Fibroblast of the conjunctiva (primary cell): ENCODE measurements around the gene MRGPRX2.

ENCODE experiments used
- DNase-seq: peaks from one replicate; pipeline ENCODE4 v3.0.0-alpha.2; 2010; ENCODE audit warnings: low read depth

The MRGPRX2 gene

DNA sequence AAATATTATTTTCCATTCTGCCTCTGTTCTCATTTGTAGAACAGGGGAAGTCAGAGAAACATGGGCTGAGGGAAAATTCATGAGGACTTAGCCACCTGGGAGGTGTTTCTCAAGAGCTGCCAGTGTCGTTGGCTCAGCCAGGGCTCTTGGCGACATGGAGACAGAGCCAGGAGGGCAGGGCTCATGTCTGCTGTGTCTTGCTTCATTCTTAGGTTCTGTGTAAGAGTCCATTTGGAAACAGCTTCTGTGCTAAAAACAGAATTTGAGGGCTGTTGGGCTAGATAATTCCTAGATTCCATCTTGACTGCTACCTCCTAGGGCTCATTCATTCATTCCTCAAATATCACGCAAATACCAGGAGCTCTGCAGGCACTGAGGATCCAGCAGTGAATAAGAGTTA, 15.1 kb upstream of the MRGPRX2 start:
- no peak for DNase-seq

DNA sequence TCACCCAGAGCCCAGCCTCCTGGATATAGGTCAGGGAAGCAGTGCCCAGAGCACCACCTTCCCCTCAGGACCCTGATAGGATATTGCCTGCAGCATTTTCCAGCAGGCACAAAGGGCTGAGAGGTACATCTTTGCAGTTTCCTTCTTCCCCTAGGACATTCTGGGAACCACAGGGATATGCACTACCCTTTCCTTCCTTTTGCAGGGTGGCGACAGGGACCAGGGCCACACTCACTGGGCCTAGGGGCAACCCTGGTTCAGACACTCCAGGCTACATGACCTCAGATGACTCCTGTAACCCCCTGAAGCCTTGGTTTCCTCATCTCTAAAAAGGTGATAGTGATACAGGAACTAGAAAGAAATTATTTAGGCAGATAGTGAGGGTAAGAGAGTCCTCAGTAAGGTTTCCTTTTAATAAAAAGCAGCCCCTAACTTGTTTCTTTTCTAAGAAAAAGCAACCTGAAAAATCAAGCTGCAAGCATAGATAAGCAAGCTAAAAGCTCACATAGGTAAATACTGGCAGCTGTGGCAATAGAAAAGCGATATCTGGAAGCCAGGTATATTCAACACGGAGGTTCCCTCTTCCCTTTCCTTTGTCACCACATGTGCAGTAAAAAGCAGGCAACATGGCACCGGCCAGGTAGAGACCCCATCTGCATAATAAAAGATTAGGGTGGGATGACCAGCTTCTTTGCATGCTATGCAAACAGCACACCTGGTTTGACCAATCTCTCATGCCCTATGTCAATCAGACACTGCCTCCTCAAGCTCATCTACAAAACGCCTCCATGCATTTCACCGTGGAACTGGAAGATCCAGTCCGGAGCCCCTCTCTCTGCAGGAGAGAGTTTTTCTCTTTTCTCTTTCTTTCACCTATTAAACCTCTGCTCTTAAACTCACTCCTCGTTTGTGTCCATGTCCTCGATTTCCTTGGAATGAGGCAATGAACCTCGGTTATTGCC, 13.2 kb upstream of the MRGPRX2 start:
- DNase-seq, result no peak

DNA sequence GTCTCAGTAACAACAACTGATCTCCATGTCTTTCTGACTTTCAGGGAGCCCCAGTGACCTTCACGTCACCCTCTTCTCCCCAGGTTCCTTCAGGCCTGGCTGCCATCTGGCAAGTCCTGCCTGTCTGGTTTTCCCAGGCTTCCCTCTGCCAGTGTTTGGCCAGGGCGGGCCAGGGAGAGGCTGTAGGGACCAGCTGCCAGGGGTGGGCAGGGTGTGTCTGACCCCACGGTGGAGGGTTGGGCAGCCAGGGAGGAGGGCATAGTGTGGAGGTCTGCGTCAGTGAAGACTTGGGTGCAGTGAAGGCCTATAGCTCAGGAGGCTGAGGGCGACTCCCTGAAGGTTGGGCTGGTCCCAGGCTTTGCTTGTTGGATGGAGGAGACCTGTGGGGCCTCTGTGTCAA, 11.9 kb upstream of the MRGPRX2 start:
- no peak for DNase-seq

DNA sequence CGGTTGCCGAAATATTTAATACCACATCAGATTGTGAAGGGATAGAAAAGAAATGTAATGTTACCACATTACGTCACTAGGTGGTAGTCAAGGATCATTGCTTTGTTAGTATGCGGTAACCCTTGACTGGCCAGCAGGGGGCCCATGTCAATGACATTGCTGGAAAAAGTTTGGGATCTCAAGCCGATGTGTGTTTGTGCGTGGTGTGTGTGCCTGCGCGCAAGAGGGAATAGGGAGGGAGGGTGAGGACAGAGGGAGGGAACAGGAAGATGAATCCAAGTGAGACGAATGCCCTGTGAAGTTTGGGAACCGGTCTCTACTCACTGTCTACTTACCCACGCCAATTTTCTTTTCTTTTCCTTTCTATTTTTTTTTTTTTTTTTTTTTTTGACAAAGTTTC, 10.7 kb upstream of the MRGPRX2 start:
- peak; percentile 76 for DNase-seq

DNA sequence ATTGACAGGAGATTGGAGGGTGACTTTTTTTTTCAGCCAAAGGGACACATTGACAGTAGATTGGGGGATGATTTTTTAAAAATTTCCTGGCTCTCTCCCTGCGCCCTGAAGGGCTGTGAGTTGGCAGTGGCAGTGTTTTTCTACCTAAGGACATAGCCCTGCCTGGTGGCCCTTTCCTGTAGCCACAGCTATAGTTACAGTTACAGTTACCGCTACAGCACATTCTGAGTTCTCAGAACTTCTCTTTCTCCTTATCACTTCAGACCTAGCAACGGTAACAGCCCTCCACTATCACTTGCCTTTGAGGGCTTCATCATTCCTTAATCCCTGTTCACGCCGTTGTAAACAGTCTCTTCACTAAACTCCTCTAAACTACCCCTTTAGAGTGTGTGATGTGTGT, 684 bp downstream of the MRGPRX2 start:
- no peak for DNase-seq

DNA sequence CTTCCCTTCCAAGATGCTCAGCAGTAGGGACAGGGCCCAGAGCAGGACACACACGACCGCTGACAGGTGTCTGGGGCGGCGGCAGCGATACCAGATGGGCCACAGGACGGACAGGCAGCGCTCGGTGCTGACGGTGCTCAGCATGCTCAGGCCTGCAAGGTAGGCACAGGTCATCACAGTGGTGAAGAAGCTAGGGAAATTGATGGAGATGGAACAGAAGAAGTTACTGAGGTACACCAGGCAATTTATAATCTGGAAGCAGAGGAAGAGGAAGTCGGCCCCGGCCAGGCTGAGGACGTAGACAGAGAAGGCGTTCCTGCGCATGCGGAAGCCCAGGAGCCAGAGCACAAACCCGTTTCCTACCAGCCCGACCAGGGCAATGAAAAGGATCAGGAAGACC, 4.6 kb downstream of the MRGPRX2 start:
- no peak for DNase-seq

DNA sequence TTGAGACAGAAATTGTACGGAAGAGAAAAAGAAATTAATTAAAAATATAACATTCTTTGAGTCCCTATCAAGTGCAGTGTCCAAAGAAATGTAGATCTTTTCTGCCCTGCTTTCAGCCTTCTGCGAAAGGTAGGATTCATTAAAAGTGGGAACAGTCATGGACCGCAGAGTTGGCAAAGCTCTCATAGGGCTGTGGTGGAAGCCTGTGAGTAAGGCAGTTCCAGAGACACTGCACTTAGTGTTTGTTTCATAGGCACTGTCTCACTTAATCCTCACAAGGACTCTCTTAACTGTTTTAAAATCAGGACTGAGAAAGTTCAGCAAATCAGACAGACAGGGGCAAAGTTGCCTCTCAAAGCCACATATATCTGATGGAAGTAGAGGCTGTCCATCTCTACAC, 5.5 kb downstream of the MRGPRX2 start:
- DNase-seq, result no peak

DNA sequence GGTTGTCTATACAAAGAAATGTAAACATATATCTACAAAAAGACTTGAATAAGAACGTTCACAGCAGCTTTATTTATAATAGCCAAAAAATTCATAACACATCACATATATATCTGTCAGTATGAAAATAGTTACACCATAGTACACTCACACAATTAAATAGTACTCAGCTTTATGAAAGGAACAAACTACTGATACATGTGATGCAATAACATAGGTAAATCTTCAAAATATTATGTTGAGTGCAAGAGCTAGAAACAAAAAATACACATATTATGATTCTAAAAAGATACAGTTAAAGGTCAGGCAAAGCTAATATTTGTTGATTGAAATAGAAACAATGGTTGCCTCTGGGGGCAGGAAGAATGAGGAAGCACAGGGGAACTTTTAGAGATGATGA, 6.6 kb downstream of the MRGPRX2 start:
- no peak for DNase-seq

DNA sequence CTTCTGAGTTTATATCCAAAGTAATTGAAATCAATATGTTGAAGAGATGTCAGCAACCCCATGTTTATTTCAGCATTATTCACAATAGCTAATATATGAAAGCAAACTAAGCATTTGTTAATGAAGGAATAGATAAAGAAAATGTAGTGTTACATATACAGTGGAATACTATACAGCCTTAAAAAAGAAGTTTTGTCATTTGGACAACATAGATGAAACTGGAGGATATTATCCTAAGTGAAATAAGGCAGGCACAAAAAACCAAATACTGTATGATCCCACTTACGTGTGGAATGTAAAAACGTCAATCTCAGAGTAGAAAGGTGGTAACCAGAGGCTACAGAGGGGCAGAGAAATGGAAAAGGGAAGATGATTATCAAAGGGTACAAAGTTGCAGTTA, 10.2 kb downstream of the MRGPRX2 start:
- no peak for DNase-seq

DNA sequence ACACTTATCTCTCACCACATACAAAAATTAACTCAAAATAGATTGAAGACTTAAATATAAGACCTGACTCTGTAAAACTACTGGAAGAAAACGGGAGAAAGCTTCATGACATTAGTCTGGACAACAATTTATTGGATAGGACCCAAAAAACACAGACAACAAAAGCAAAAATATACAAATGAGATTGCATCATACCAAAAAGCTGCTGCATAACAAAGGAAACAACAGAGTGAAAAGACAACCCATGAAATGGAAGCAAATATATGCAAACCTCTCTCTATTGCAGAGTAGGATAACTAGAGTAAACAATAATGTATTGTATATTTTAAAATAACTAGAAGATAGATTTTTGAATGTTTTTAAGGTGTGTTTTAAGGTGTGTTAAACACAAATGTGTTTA, 11.2 kb downstream of the MRGPRX2 start:
- no peak for DNase-seq

DNA sequence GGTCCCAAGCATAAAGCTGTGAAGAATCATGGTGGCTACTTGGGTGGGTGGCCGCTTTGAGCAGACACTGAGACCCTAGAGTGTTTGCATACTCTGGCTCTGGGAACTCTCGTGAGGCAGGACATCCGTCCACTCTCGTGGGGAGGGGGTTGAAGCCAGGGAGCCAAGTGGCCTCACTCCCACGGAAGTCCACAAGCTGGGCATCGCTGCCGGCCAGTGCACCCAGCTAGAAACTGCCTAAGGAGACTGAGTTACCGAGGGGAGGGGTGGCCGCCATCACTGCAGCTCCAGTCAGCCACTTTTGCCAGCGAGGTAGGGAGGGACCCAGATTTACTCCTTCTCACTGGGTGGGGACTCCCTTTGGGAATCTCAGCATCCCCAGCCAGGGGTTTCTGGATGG, 20.5 kb downstream of the MRGPRX2 start:
- no peak for DNase-seq

DNA sequence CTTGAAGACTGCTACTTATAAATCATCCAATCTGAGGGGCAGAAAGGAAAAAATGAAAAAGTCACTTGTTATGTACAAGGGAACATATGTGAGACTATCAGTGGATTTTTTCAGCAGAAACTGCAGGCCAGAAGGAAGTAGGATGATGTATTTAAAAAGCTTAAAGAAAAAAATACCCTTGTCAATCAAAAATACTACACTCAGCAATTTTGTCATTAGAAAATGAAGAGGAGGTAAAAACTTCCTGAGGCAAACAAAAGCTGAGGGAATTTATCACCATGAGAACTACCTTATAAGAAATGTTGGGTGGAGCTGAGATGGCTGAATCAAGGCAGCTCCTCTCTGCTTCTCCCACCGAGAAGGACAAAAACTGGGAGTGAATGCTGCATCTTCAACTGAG, 21.1 kb downstream of the MRGPRX2 start:
- no peak for DNase-seq

DNA sequence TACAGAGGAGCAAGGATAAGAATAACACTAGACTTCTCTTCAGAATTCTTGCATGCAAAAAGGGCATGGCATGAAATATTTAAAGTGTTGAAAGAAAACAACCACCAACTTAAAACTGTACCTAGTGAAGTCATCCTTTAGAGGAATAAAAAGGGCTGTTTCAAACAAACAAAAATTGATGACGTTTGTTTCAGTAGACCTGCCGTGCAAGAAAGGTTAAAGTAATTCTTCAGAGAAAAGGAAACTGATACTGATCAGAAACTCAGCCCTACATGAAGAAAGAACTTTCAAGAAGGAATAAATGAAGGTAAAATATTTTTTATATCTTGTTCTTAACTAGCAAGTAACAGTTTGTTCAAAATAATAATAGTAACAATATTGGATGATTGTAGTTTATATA, 27.5 kb downstream of the MRGPRX2 start:
- DNase-seq, result no peak

DNA sequence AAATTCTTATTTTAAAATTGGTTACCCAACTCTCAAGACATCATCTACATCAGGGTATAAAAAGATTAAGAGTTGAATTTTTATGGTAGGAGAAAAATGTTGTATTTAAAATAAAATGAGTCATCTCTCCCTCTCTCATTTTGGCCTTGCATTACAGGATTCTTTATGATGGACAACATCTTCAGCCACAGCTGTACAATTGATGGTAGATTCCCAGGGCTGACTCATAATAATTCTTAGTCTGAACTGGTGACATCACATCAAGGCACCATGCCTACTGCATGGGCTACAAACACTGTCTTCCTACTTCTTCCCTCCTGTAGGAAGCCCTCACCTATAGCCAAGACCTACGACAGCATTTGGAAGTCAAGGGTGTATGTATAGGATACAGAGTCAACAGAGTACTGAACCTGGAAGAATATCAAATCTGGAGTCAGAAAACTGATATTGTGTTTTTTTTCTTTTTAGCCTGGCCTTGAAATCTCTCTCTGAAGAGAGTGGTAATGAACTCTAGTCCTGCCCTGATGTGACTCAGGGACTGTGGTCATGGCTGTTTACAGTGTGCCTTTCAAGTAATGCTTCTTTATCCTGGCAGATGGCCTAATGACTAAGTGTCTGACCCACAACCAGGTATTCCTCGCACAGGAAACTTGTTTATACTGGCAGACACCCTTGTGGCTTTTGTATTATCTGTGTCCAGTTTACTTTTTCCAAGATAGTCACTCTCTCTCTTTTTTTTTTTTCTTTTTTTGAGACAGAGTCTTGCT, 32.5 kb downstream of the MRGPRX2 start:
- no peak for DNase-seq

DNA sequence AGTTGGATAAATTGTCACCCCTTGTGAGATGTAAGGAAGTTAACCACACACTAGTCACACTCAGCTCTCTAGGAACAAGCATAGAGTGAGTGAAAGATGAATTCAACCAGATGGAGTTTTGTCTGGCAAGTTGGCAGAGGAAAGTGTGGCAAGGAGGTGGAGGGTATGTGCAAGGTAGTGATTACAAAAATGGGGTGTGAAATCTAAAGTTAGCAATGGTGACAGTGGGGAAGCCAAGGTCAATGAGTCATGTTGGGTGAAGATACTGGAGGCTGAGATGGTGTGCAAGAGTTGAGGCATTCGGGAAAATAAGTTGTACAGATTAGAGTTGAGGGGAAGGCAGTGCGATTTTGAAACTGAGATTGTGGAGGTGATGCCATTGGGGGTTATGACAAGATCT, 33.7 kb downstream of the MRGPRX2 start:
- DNase-seq, result no peak

DNA sequence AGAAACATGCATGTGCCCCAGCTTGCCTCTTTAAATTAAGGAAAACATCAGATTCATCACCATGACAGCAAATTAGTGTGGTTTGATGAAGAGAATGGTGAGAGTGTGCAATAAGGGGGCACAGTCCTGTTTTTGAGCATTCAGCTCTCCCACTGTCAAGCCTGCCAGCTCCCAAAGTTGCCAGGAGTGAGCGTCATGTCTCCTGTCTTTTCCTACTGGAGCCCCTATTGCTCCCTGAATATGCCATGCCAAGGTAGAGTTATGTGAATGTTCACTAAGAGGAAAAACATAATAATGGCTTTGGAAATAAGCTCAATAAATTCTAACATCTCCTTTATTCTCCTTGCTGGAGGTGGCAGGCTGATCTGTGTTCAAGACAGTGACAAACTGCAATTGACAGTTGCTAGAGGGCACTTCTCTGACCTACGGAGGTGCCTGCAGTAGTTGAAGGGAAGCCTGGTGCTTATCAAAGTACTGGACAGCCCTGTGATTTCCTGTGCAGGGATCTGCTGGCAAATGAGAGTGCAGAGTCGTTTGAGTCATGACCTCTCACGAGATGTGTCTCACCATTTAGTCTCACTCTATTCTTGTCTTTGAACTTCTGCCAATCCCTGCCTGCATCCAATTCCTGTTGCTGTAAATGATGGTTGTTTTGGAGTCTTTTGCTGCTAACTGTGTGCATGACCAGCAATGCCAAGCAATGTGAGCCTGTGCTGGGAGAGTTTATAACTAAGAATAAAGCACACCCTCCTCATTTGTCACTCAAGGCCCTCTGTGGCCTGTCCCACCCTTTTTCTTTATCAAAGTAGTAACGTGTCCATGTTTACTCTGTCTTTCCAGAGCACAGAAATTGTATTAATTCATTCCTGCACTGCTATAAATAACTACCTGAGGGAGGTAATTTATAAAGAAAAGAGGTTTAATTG, 34.8 kb downstream of the MRGPRX2 start:
- no peak for DNase-seq

DNA sequence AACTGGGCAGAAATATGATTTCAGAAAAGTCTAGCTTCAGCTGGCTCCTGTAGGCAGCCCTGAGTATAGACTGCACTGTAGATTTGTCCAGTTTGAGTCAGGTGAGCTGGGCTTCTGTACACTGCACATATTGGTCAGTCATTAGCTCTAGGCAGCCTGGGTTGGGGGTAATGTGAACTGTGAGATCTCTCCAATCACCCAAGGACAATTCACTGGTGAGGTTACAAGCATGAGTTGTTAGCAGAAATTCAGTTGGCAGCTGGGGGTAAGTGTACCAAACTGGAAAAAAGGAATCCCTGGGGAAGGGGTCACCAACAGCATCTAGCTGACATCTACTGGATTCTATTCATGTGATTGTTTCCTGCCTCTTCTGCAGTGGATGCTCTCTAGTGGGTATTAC, 39.7 kb downstream of the MRGPRX2 start:
- DNase-seq, result no peak

DNA sequence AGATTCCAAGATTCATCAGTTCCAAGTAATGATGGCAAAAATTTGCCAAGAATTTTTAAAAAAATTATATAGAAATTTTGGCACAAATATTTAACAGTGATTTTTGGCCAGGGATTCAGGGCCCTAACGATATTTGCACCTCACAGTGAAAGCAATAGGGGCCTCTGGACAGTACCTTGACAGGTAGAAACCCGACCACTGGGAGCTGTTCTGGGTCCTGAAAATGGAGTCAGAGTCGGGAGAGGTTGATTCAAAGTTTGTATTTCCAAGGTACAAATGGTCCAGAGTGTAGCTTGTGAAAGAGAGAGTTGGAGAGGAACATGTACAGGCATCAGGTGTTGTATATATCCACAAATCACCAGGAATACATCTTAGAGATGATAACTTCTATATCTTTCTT, 41.6 kb downstream of the MRGPRX2 start:
- DNase-seq, result no peak

DNA sequence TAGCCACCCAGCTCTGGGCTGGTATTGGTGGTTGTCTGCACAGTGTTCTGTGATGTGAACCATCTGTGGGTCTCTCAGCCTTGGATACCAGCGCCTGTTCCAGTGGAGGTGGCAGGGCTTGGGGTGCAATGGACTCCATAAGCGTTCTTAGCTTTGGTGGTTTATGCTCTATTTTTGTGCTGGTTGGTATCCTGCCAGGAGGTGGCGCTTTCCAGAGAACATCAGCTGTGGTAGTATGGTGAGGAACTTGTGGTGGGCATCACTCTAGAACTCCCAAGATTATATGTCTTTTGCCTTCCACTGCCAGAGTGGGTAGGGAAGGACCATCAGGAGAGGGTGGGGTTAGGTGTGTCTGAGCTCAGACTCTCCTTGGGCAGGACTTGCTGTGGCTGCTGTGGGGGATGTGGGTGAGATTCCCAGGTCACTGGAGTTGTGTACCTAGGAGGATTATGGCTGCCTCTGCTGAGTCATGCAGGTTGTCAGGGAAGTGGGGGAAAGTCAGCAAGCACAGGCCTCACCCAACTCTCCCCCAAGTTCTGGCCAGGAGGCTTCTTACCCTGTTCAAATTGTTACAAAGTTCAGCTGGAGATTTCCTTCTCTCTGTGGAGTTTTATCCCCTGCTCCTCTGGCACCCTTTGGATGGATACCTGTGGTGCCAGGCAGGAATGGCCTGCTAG, 47.2 kb downstream of the MRGPRX2 start:
- no peak for DNase-seq

DNA sequence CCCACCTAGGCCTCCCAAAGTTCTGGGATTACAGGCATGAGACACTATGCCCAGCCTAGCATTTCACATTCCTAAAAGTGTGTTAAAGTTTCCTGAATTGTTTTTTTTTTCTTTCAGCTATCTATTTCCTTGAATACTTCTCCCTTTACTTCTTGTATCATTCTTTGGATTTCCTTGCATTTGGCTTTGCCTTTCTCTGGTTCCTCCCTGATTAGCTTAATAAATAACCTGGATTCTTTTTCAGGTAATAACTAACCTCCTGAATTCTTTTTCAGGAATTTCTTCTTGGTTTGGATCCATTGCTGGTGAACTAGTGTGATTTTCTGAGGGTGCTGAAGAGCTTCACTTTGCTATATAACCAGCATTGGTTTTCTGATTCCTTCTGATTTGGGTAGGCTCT, 47.9 kb downstream of the MRGPRX2 start:
- DNase-seq, result no peak
